GM12892 (cell line): ENCODE measurements around the gene C22orf23.

Source experiments
- POLR2AphosphoS5 ChIP-seq: IDR thresholded peaks from 2 replicates; pipeline ENCODE4 v1.6.1; 2011; ENCODE audit warnings: low read depth, low read length, control low read depth
- TAF1 ChIP-seq: IDR thresholded peaks from 2 replicates; pipeline ENCODE4 v1.6.1; 2011; ENCODE audit warnings: low read depth, mild to moderate bottlenecking, control low read depth, low read length, borderline replicate concordance

- TF ChIP-seq POLR2AphosphoS5 = no peak
- no peak for TF ChIP-seq TAF1
These were observed 37.5 kb upstream of the C22orf23 start for GRCh38 chr22:37990862-37991261.
